Measurements from ENCODE around the gene CTRB1.

Gene CTRB1

DNA sequence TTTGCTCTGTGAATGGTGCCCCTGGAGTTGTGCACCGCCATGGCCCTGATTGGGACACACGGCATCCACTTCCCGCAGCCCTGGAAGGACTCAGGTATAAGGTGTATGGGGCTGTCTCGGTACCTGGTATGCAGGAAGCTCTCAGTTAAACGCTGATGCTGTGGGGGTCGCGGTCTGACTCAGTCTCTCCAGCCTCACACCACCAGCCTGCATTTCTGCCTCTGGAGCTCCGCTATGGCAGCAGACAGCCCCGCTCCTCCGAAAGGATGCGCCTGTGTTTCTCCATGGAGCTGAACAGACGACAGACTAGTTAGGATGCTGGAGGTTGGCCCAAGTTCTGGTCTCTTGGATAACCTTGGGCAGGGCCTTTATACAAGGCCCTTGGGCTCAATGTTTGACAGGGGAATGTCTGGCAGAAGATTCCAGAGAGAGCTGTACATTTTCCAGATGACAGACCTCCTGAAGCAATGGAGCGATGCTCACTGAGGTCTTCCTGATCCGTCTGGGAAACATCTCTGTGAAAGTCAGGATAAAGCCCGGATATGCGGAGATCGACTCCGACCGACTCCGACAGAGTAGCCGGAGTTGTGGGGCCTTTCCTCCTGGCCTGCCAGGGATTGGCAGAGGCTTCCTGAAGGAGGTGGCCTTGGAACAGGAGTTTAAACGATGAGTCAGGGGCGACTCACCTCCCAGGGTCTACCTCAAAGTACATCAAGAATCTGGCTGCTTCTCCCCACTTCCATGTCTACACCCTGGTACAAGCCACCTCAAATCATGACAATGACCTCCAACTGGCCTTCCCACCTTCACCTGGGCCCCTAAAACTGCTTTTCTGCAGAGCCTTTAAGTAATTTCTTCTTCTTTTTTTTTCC is 54.5 kb downstream of the CTRB1 start:
- no peak for DNase-seq
